ENCODE data around the gene GARS1.
"Not testable (repeated sequence)": the region's sequence is repeated elsewhere in the genome, so short reads cannot be mapped to it uniquely, and the experiment has no call there.

GARS1 gene

DNA sequence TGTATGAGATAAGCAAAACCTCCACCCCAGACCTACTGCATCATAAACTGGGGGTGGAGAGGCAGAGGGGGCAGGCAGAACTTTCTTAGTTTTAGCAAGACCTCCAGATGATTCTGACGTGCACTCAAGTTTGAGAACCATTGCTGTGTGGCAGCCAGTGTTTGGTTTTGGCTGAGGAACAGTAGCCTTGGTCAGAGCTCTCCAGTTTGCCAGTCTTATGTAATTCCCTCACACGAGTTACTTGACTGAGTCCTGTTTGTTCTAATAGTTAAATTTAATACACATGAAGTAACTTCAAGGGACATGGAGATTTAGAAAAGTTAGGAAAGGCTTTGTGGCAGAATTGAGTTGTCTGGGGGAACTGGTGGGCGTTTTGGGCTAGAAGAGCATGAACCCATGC lies 38.5 kb downstream of the GARS1 start:
- DNase-seq = no peak

DNA sequence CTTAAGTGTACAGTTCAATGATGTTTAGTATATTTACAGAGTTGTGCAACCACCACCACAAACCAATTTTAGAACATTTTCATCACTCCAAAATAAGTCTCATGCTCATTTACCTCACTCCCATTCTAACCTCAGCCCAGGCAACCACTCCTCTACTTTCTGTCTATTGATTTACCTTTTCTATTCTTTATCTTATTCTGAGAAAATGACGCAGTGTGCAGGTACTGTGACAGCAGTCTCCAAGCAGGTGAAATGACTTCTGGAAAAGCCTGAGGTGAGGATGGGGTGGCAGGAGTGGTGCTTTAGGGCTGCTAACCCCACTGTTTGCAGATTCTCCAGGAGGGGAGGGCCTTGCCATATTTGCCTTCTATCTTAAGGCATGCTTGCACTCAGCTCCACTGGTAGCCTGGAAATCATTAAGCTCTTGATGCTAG lies 39.5 kb downstream of the GARS1 start:
- no peak for DNase-seq

DNA sequence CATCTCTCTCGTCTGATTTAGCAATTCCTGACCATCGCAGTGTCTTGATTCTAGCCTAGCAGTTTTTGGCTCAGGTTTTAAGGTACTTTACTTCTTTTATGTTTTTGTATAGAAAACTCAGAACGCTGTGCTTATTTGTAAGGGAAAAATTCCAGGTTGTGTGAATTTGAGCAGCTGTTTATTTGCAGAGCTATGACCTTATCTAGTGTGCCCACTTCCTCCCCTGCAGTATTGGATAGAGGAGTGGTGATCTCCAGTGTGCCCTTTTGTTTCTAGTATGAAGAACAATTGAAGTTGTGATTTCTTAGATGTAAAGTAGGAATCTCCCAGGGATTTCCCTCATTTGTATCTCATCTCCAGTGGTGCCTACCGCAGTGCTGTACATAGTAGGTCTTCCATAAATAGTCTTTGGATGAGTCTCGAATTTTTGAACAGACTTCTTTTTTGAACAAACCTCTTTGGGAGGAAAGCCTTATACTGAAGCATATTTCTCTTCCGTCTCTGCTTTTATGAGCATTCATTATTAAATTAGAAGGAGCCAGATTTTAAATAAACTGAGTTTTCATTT lies 40.0 kb downstream of the GARS1 start:
- no peak for DNase-seq

DNA sequence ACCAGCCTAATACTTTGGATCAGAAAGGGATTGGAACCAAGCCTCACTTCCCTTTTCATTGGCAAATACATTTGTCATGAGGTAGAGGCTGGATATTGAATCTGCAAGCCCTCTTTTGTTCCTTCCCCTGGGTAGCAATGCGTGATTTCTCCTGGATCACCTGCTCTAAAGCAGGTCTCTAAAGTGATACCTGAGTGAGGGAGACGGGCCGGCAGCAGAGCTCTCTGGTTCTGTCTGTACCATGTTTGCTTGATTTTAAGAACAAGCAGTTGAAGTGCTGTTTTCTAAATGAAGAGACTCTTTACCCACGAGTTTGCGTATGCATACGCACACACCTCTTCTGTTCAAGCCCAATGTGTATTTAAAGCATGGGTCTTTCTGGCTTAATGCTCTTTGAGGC lies 41.1 kb downstream of the GARS1 start:
- no peak for DNase-seq

DNA sequence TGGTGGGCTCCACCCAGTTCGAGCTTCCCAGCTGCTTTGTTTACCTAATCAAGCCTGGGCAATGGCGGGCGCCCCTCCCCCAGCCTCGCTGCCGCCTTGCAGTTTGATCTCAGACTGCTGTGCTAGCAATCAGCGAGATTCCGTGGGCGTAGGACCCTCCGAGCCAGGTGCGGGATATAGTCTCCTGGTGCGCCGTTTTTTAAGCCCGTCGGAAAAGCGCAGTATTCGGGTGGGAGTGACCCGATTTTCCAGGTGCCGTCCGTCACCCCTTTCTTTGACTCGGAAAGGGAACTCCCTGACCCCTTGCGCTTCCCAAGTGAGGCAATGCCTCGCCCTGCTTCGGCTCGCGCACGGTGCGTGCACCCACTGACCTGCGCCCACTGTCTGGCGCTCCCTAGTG lies 47.6 kb downstream of the GARS1 start:
- DNase-seq = not testable (repeated sequence)

- no peak for DNase-seq
These were observed 48.1 kb downstream of the GARS1 start for GRCh38 chr7:30642789-30643188.

GRCh38 chr7:30644286-30644955 lies 49.7 kb downstream of the GARS1 start:
- DNase-seq = no peak

DNA sequence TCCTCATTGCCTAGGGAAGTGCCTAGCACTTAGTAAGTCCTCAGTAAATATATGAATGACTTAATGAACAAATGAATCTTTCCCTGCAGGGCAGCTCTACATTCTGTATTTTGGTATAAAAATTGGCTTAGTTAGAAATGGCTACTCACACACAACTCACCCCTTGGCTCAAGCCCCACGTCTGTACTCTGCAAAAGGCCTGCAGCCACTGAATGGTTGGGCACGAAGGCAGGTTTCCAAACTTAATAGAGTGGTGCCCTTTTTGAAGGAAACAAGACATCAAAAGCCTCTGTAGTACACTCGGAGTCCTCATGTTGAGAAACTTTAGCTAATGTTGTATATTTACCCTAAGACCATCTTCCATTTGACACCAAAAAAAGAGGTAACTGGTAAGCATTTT lies 51.0 kb downstream of the GARS1 start:
- DNase-seq = no peak

GRCh38 chr7:30646154-30646553 lies 51.5 kb downstream of the GARS1 start:
- no peak for DNase-seq

- no peak for DNase-seq
These were observed 53.1 kb downstream of the GARS1 start for GRCh38 chr7:30647589-30648364.

DNA sequence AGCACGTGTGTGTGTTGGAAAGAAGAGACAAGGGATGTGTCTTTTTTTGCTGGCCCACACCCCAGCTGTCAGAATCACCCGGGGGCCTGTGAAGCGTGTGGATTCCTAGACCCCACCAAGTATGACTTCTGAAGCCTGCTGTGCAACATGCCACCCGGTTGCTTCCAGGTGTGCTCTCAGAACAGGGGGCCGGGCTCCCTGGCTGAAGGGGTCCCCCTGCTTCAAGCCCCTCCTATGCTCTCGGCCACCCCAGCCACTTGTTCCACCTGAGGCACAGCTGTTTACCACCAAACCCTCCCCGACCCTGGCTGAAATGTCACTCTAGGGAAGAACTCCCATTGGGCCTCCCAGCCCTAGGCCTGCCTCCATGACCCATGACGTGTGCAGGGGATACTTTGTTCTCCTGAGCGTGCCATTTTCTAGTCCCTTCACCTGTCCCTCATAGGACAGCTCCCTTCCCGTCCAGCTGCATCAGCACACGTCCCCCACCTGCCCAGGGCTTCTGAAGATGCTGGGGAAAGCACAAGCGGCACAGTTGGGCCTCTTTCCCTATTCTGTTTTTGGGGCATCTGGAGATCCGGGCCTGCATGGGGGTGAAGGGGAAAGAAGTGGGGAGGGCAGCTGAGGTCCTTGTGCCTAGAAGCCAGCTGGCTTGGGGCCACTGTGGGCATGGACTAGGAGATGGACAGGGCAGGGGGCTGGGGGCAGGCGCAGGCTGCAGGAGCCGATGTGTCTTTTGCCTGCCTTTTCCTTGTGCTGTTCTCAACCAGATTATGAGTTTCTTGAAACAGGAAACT lies 54.3 kb downstream of the GARS1 start:
- DNase-seq = no peak

GRCh38 chr7:30649717-30650420 lies 55.2 kb downstream of the GARS1 start:
- DNase-seq = no peak

- DNase-seq = no peak
These were observed 55.7 kb downstream of the GARS1 start for GRCh38 chr7:30650421-30650808.

GRCh38 chr7:30652132-30652531 lies 57.5 kb downstream of the GARS1 start:
- no peak for DNase-seq

- no peak for DNase-seq
These were observed 58.3 kb downstream of the GARS1 start for GRCh38 chr7:30652698-30653641.

DNA sequence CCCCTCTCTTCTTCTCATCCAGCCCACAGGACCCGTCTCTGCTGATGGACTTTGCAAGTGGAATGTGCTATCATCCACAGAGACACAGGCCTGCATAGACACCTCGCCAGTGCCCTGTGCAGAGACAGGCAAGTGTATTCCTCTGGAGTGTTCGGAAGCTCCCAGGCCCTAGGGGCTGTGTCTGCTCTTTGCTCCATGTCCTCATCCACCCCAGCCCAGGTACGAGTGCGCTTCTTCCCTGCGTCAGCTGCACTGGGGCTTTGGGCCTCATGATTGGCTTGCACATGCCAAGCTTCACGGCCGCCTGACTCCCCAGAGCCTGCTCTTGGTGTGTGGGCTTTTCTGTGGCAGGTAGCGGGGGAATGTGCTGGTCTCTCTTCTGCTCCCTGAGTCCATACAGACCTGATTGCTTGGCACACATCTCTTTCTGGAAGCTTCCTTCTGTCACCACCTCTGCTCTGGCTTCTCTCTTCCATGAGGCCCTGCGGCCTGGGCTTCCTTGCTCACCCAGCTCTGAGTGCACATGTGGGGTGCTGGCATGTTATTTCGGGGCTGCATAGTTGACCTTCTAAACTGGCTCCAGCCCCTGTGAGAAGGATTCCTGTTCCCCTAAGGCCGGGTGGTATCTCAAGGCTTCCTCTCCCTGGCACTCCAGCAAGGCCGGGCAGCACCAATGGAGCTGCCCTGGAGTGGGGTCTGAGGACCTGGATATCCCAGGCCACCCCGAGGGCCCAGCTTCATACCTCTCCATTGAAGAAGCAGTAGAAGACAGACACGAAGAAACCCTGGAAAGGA lies 59.8 kb downstream of the GARS1 start:
- no peak for DNase-seq

- no peak for DNase-seq
These were observed 60.7 kb downstream of the GARS1 start for GRCh38 chr7:30655096-30655970.

GRCh38 chr7:30656006-30656957 lies 61.6 kb downstream of the GARS1 start:
- DNase-seq = no peak
